GM12891 (cell line): Measurements from ENCODE around the gene ULBP3.
A peak's percentile ranks its signal among the peaks of the same experiment; 100 is the strongest.
"Not testable (repeated sequence)": the region's sequence is repeated elsewhere in the genome, so short reads cannot be mapped to it uniquely, and the experiment has no call there.

ENCODE experiments used
- DNase-seq: peaks from one replicate; pipeline ENCODE4 v3.0.0; 2011; ENCODE audit warnings: low spot score; ENCODE audit not compliant: insufficient read length
- FAIRE-seq: peaks from 2 replicates; lab custom pipeline; 2011; peaks lifted over from hg19 to GRCh38; lab: Jason Lieb, UNC
- PAX5 ChIP-seq: IDR thresholded peaks from 2 replicates; pipeline ENCODE4 v1.6.1; 2011; ENCODE audit warnings: low read length, moderate library complexity, mild to moderate bottlenecking; ENCODE audit not compliant: insufficient read depth, severe bottlenecking
- POLR2A ChIP-seq: IDR thresholded peaks from 2 replicates; pipeline ENCODE4 v1.6.1; 2011; ENCODE audit warnings: low read depth, low read length, control low read depth
- POLR2AphosphoS5 ChIP-seq: IDR thresholded peaks from 2 replicates; pipeline ENCODE4 v1.6.1; 2011; ENCODE audit warnings: low read depth, low read length, control low read depth
- POU2F2 ChIP-seq: IDR thresholded peaks from 2 replicates; pipeline ENCODE4 v1.6.1; 2011; ENCODE audit warnings: low read depth, mild to moderate bottlenecking, control low read depth, low read length, moderate library complexity
- SPI1 ChIP-seq: IDR thresholded peaks from 2 replicates; pipeline ENCODE4 v1.6.1; 2011; ENCODE audit warnings: low read depth, low read length, control low read depth
- TAF1 ChIP-seq: IDR thresholded peaks from 2 replicates; pipeline ENCODE4 v1.6.1; 2011; ENCODE audit warnings: low read depth, low read length, control low read depth

ULBP3 gene

GRCh38 chr6:150018846-150019580 lies 49.9 kb downstream of the ULBP3 start:
- TF ChIP-seq PAX5 (no peak), SPI1 (no peak), POLR2A (no peak), TAF1 (no peak), POLR2AphosphoS5 (no peak), POU2F2 (no peak)
- DNase-seq (no peak), FAIRE-seq (no peak)

- FAIRE-seq, result not testable (repeated sequence)
These were observed 51.8 kb downstream of the ULBP3 start for GRCh38 chr6:150017186-150017521.

GRCh38 chr6:150016324-150017185 lies 52.4 kb downstream of the ULBP3 start:
- no peak for TF ChIP-seq POU2F2
- no peak for TF ChIP-seq POLR2A
- TF ChIP-seq TAF1, result no peak
- no peak for TF ChIP-seq PAX5
- TF ChIP-seq POLR2AphosphoS5, result no peak
- no peak for TF ChIP-seq SPI1
- FAIRE-seq (peak; percentile 68), DNase-seq (no peak)

More at GRCh38 chr6:150017186-150017521, 51.8 kb downstream of the ULBP3 start:
- not testable (repeated sequence) for DNase-seq

- not testable (repeated sequence) for FAIRE-seq, DNase-seq
These were observed 53.5 kb downstream of the ULBP3 start for GRCh38 chr6:150015281-150016001.

- DNase-seq, FAIRE-seq: not testable (repeated sequence)
These were observed 54.2 kb downstream of the ULBP3 start for GRCh38 chr6:150014623-150015280.

- FAIRE-seq, result peak; percentile 16
- not testable (repeated sequence) for DNase-seq
These were observed 54.9 kb downstream of the ULBP3 start for GRCh38 chr6:150013785-150014622.

GRCh38 chr6:150012846-150013784 lies 55.8 kb downstream of the ULBP3 start:
- FAIRE-seq, DNase-seq: not testable (repeated sequence)
